Measurements from ENCODE around the gene TCP11.

Gene TCP11

GRCh38 chr6:35170891-35171290 lies 29.8 kb upstream of the TCP11 start:
- DNase-seq, result no peak

DNA sequence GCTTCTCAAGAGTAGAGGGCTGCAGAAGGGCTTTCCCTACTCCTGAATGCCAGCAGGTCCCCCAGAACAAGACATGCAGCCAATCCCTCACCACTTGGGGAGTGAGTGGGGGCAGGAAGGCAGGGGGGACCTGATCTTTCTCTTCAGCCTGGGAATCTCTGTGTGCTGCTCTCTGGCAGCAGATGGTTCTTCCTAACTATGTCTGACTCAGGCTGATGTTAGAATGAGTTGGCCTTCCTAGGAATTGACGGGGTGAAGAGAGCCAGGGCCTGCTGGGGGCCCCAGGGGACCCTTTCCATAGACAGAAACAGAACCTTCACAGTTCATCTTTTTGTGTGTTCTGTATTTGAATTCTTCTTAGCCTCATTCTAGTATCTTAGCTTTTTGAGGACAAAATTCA lies 29.0 kb upstream of the TCP11 start:
- no peak for DNase-seq

DNA sequence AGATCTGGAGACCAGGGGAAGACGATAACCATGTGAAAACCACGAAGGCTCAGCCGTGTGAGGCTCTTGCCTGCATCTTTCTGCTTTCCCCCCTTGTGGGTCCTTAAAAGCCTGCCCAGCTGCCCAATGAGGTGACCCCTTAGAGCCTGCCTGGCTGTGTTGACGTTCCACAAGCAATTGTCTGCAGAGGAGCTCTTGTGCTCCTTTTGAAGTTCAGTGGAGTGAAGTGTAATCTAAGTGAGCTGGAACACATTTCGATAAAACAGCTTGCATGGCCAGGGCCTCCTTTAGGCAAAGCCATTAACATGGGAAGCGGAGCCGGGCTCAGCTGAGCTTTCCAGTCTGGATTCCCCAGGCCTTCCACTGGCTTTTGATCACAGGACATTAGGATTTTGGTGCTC lies 27.3 kb upstream of the TCP11 start:
- no peak for DNase-seq

DNA sequence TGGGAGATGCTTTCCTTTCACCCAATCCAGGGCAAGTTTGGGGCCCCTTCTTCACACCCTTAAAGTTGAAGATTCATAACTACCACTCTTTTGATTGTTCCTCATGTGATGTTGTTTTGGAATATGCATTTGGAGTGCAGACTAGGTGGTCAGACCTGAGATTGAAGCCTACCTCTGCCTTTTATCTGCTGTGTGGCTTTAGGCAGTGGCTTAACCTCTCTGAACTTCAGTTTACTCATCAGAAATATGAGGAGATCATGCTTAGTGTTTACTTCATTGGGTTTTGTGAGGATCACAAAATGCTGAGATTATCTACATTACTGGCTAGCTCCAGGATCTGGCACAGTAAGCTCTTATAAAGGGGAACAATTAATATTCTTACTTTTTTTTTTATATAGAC lies 26.4 kb upstream of the TCP11 start:
- no peak for DNase-seq

DNA sequence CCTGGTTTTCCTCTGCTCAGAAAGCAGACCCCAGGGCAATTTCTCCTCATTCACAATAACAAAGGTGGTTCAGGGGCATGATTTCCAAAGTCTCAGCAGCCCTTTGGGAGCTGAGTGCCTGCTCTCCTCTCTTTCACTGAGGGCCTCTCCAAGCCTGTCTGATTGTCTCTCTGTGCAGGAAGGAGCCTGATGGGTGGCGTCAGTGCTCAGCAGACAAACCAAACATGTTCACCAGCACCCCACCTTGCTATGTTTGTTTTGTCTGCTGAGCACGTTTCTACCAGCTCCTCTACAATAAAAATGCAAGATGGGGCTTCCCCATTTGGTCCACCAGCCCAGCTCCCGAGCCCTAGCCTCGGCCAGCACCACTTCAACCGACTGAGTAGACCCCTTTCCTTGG lies 25.4 kb upstream of the TCP11 start:
- DNase-seq, result no peak

GRCh38 chr6:35166116-35166515 lies 25.0 kb upstream of the TCP11 start:
- no peak for DNase-seq

- DNase-seq, result no peak
Observed at GRCh38 chr6:35165630-35166071, 24.5 kb upstream of the TCP11 start.

DNA sequence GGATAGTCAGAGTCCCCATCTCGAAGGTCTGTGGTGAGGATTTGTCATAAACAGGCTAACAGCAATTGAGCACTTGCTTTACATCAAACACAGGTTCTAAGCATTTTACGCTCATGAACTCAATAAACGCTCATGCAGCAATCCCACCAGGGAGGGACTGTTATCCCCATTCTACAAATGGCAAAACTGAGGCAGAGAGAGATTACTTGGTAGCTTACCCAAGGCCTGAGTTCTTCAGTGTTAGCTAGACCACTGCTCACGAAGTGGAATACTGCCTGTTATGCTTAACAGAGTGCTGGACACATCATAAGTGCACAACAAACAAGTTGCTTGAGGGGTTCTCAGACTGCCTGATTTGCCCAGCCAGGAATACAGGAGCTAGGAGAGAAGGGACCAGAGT lies 23.7 kb upstream of the TCP11 start:
- DNase-seq, result no peak

DNA sequence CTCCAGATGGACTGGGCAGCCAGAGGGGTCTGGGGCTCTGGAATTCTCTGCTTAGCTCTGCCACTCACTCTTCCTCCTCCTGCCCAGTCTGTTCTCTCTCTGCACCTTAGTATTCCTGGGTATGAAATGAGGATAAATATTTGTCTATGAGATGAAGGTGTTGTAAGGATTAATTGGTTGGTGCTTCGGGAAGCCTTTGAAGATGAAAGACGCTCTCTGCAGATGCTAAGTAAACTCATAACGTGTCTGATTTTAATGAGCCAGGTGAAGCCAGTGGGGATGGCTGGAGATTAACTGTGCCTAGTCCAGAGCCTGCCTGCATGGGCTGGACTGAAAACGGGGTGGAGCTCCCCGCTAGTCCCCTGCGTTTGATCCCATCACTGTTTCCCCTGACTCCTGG lies 23.1 kb upstream of the TCP11 start:
- DNase-seq, result no peak

DNA sequence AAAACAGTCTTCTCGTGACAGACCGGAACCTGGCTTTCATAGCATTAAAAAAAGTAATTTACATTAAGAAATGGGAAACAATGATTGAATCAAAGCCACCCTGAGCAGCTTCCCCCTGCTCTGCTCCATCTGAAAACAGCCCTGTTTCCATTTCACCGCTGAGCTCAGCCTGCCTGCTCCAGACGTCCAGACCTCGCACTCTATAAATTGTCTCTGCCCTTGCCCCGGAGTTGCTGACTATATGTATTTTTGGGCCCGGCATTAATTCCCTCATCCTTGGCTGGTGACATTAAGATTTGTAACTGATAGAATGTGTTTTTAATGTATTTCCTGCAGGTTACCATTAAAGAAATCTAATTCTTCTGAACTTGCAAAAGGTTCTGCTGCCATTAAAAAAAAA lies 22.7 kb upstream of the TCP11 start:
- DNase-seq, result no peak

GRCh38 chr6:35161776-35162607 lies 20.9 kb upstream of the TCP11 start:
- DNase-seq, result no peak

- DNase-seq, result no peak
Observed at GRCh38 chr6:35161266-35161665, 20.1 kb upstream of the TCP11 start.

DNA sequence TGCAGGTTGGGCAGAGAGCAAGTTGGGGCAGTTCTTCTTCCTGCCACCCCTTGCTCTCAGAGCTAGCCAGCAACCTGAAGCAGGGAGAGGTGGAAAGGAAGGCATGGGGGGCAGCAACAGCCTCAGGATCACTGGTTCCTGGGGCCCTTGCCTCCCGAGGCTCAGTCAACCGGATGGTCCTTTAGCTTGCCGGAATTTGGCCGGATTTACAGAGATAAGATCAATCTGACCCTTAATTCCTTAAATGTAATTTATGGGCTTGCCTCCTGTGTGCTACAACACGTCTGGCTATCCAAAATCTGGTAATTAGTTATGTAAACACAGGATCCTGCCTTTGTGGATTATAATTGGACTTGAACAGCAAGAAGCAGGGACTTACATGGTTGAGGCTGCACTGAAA lies 19.5 kb upstream of the TCP11 start:
- no peak for DNase-seq

DNA sequence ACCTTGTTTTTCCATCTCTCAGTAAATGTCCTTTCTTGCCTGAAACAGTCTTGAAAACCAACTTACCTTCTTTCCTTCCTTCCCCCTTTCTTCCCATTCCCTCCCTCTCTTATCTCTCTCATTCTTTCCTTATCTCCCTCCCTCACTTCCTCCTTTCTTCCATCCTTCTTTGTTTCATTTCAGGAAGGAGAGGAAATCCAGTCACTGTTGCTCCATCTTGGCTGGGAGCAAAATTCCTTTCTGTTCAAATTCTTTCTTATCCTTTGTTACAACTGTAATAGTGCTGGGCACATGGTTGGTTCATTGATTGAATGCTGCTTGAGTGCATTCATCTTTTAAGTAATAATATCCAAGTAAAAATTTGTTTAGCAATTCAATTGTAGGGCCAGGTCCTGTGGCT lies 17.4 kb upstream of the TCP11 start:
- DNase-seq, result no peak

GRCh38 chr6:35154947-35155346 lies 13.8 kb upstream of the TCP11 start:
- DNase-seq, result no peak

- no peak for DNase-seq
Observed at GRCh38 chr6:35154262-35154661, 13.1 kb upstream of the TCP11 start.

- DNase-seq, result no peak
Observed at GRCh38 chr6:35152067-35152707, 11.0 kb upstream of the TCP11 start.

GRCh38 chr6:35151466-35151865 lies 10.3 kb upstream of the TCP11 start:
- DNase-seq, result no peak

DNA sequence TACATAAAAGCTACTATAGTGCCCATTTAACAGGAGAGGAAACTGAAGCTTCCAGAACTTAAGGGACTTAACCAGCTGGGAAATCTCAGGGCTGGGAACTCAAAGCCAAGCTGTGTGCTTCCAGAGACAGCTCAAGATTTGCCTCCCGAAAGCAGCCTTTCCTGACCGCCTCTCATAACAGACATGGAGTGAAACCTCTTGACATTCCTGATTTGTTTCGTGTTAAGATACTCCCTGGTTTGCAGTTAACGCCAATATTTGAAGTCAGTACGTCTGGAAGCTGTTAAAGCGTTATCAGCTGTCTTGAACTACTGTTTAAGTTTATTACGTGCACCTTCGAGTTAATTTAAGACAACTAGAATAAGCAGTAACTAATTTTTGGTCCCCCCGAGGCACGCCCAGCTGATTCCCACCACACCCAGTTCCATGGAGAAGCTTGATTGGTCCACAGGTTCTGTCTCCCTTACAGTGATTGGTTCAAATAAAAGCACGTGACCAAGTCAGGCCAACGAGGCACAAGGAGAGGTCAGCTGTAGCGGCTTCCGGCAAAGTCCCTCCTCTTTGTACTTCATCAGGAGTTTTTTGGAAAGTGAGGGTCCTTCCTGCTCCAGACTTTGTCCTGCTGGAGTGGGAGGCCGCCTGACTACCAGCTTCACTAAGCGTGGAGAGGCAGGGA lies 8.9 kb upstream of the TCP11 start:
- no peak for DNase-seq

- DNase-seq, result no peak
Observed at GRCh38 chr6:35148167-35148741, 7.1 kb upstream of the TCP11 start.

DNA sequence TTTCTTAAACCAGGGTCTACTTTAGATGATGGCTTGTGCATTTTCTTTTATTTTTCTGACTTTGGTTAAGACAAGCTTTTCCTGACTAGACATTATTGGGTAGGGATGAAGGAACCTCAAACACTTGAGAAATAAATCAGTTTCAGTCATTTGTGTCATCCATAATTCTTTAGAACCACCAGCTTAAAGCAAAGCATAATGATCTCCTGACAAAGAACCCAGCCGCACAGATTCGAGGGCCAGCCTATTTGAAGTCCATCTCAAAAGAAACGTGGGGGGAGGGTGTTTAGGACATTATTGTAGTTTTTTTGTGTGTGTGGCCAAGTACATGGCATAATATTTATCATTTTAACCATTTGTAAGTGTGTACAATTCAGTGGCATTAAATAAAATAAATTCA lies 6.3 kb upstream of the TCP11 start:
- DNase-seq, result no peak

DNA sequence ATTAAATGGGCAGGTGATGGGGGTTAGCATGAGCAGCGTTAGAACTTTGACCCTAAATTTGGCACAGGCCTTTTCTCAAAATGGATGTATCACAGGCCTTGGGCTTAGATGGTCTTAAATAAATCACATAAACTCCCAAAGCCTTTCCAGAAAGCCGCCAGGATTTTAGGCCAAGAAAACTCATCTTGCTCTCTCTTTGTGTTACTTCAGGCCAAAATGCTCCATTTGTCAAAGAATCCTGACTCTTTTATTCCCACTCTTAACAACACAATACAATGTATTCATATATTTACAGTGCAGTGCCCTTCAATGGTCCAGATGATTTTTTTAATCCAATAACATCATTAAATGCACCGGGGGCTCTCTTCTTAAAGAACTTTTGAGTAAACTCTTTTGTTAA lies 5.9 kb upstream of the TCP11 start:
- DNase-seq, result no peak

- peak; percentile 13 for DNase-seq
Observed at GRCh38 chr6:35146453-35146852, 5.3 kb upstream of the TCP11 start.

- no peak for DNase-seq
Observed at GRCh38 chr6:35145757-35146156, 4.6 kb upstream of the TCP11 start.

All from CD4-positive, alpha-beta T cell treated with Interleukin-6 for 4 hours (primary cell).